ENCODE measurements around the gene OPRL1.

The OPRL1 gene

DNA sequence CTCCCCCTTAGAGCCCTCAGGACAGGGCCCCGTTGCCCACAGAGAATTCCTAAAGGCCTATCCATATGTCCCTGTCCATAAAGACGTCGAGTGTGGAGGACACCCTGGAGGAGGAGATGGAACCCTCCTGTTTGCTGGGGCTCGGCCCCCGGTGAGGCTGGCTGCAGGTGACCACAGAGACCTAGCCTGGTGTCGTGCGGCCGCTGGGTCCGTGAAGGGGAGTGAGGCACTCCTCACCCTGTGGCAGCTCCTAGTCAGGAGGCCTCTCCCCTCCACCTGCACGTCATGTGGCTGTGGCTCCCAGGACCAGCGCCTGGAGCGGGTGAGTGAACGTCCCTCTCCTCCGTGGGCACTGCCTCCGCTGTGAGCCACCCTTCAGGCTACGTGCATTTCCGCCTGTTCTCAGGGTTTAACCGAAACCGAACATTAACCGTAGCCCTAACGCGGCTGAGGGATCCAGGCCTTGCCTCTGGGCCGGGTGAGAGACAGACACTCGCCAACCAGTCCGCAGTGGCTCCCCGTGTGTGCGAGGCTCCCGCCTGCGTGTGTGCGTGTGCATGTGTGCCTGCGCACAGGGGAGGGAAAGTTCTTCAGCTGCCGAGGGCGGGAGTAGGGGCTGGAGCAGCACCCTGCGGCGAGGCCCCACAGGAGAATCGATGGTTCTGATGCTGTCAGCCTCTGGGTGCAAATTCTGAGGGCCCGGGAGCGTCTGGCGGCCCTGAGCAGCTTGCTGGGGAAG is 22.8 kb upstream of the OPRL1 start:
- DNase-seq: no peak

DNA sequence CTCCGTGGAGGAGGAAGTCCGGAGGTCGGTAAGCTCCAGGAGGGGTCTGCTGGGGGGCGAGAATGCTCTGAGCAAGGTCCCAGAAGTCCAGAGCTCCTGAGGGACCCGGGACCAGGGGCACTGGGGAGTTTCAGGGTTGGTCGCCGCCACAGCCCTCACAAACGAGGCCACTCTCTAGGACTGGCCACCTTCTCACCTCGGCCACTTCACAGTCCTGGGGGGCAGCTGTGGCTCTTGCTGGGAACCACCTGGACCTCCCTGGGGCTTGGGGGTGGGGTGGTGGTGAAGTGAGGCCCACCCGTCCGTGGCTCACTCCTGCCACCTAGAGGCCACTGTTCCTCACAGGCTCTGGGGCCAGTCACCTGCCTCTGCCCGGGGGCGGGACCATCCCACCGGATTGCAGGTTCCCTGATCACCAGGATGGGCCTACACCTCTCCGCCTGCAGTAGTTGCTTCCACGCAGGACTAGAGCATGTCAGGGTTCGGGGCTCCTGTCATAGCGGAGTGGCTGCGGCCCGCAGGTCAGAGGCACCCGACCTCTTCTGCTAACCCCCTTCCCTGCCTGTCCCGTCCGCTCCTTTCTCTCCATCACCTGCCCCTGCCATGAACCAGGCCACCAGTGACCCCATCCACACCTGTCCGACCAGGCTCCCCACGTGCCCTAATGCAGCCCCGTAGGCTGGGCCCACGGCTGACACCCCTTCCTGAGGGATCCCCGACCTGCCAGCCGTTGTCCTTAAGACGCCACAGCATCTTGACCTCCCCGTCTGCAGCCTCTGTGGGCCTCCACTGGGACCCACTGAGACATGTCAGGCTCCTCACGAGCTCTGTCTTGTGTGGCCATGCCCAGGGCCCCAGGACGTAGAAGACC is 22.0 kb upstream of the OPRL1 start:
- DNase-seq: peak in 1 of 2 donors; percentile 71

DNA sequence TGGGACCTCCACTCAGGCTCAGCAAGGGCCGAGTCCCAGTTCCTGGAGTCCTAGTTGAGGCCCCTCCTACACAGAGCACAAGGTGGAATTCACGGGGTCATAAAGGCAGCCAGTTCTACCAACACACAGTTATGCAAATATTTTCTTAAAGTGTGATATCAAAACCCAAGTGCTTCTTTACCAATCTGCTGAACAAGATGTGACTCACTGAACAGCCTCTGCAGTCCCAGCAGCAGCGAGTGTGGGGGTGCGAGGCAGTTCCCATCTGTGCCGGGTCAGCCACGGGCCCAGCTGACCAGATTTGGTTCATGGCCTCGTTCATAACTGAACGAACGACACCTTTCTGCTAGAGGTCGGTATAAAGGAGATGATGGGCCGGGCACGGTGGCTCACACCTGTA is 21.3 kb upstream of the OPRL1 start:
- DNase-seq: peak in 1 of 2 donors; percentile 49

DNA sequence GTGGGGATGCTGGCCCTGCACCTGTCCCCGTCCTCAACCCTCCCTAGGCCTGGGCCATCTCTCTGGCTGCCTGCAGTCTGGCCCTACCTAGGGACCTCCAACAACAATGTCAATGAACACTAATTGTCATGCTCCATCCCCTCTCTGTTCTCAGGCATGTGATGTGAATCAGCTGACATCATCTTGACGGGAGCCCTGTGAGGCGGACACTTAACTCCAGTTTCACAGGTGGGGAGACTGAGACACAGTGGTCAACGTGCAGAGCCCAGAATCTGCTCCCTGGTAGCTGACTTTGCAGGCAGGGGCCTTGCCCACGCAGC is 17.6 kb upstream of the OPRL1 start:
- DNase-seq: no peak

DNA sequence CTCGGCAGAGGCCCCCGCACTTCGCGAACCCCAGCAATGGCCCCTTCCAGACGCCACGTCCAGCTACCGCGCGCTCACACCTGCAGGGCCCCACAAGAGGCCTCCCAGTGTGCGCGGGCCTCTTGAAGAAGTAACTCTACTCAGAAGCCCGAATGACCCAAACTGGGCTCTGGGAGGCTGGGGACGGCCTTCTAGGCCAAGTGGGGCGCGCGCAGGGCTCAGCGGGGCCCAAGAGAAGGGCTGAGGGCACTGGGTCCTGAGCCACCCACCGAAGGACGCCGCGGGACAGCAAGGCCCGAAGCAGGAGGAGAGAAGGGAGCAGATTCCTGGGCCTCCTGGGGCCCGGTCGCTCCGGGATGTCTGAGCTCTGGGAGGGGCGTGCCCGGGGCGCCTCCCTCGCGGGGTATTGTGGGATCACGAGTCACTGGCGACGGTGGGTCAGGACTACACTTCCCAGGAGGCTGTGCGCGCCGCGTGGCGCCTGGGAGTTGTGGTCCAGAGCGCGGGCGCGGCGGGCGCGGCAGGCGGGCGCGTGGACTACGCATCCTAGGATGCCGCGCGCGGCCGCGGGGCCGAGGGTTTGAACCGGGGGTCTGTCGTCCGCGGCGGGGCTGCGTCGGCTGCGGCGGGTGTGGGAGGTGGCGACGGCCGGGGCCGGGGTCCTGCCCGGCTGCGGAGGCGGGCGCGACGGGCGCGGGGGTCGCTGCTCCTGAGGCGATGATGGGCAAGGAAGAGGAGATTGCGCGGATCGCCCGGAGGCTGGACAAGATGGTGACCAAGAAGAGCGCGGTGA is 17.1 kb upstream of the OPRL1 start, which contains the start of gene TCEA2:
Gene TCEA2 (plus strand): TSS at position 603 of the 793 bp plus-strand sequence. CDS start 115 bp downstream, at position 718.
- DNase-seq: peak; percentile 90 to 94

DNA sequence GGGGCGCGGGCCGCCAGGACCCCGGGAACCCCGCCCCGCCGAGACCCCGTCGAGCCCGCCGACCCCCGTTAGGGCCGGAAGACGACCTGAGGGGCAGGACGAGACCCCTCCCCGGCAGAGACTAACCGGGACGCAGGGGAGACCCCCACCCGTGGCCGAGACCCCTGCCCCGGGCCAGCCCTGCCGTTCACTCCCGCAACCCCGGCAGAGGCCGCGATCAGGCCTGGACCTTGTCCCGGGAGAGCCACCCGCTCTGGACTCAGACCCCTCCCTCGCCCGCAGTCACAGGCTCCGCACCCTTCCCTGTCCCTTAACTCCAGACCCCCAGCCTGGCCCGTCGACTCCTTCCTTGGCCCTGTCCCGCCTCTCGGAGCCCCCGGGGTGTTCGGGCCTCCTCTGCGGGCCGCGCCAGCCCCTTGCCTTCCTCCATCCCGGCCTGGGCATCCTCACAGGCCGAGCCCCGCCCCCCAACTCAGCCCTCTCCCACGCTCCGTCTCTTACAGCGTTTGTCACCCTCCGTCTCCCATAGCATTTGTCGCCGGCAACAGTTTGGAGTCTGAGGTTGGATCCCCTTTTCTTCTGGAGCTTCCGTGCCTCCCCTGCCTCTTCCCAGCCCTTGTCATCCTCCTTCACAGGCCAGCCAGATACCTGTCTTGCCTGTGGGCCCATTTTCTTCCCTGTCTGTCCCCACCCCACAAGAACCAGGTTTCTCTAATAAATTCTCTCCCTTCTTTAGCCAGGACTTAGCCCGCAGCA is 16.3 kb upstream of the OPRL1 start:
- peak; percentile 46 to 48 for DNase-seq

DNA sequence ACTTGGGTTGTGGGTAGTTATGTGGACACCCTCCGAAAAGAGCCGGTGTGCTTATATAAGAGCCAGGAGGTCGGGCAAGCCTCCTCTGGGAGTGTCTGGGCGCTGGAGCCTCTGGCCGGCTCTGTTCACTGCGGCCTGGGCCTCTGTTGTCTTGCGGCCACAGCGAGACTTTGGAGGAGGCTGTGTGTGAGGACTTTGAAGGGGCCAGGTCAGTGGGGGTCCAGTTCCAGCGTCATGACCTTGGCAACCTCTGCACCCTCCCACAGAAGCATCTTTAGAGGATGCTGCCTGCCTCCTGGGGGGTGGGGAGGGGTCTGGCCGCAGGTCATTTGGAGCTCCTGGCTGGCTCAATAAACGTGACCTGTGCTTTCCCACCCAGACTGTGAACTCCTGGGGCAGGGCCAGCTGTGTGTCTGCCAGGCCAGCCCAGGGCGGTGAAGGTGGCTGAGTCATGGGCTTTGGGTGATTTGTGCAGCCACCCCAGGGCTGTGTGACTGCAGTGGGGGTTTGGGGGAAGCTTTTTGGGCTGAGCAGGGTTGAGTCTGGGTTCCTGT is 15.7 kb upstream of the OPRL1 start:
- no peak for DNase-seq

DNA sequence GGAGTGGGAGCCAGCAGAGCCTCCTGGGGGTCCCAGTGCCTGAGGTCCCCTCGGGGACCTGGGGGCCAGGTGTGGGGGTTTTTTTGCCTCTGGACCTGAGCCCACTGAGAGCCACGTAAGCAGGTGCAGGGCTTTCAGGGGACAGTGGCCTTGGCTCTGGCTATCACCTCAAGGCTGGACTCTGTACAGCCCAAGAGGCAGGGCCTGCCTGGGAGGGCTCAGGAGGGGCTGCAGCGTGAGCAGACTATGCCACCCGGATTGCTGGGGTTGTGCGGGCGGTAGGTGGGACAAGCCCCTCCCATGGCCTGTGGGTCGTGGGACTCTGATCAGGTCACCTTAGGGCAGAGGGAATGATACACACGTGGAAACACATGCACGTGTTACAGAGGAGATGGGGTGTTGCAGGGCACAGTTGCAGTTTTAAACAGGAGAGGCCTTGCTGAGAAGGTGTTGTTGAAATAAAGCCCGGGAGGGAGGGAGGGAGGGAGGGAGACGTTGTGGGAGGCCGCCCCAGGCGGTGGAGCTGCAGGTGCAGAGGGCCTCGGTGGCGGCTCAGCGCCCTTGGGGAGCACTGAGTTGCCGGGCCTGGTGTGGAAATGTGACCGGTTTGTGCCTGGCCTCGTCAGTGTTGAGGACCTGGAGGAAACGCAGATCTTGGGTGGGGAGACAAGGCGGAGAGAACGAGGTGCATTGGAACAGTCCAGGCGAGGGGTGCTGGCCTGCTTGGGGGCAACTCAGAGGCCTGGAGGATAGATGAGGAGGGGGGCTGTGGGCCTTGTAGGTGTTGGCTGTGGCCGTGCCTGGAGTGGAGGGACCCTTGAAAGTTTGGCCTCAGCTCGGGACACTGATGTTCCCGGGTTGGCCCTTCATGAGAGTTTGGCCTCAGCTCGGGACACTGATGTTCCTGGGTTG is 14.6 kb upstream of the OPRL1 start:
- no peak for DNase-seq

DNA sequence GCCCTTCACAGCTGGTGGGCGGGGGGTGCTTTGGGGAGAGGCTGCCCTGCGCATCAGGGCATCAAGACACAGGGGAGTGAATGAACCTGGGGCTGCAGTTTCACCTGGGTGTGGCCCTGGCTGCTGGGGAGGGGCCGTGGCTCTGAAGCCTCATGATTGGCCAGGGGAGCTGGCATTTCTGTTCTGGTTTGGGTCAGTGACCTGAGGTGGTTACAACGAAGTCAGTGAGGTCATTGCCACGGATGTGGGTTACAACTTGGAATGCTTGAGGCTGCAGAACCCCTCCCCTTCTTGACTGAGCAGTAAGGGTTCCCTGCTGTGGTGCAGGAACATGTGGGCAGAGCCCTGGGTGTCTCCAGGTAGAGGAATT is 13.9 kb upstream of the OPRL1 start:
- DNase-seq: no peak

DNA sequence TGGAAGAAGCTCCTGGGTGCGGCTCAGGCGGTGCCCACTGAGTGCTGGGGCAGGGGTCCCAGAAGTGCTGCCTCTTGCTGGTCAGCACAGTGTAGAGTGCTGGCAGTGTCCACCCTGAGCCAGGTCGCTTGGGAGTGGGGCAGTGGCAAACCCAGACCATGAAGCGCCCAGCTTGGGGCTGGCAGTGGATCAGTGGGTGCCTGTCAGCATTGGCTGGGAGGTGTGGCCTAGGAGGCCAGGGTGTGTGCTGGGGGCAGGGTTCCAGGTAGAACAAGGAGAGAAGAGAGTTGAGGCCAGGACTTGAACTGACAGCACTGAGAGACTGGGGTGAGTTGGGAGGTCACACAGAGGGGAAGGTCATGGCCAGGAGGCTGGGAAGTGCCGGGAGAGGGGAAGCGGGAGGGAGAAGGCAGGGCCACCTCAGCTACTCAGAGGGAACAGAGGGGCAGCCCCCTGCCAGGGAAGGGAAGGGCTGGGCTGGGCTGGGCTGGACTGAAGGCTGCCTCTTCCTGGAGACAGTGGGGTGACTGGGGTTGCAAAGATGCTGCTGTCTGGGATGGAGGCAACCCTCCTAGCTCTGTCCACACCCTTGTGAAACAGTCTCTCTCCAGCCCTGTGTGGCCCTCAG is 12.8 kb upstream of the OPRL1 start:
- no peak for DNase-seq

DNA sequence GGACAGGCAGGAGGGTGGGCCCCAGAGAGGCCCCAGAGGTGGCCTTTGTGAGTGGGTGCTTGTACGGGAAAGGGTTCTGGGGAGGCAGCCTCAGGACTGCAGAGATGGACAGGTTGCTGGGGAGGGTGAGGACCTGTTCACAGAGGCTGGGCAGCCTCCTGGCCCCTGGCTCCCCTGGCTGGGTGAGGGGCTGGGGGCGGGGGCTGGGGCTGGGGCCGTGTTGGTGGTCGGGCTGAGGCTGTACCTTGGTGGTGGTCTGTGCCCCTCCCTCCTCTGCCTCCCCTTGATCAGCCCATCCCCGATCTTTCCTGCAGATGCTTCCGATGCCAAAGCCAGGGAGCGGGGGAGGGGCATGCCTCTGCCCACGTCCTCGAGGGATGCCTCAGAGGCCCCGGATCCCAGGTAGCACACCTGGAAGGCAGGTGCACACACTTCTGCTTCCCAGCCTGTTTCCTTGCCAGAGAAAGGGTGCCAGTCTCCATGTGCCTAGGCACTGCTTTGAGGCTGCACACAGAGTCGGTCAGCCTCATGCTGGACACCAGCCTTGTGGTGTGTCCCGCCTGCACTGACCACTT is 12.1 kb upstream of the OPRL1 start:
- no peak for DNase-seq

DNA sequence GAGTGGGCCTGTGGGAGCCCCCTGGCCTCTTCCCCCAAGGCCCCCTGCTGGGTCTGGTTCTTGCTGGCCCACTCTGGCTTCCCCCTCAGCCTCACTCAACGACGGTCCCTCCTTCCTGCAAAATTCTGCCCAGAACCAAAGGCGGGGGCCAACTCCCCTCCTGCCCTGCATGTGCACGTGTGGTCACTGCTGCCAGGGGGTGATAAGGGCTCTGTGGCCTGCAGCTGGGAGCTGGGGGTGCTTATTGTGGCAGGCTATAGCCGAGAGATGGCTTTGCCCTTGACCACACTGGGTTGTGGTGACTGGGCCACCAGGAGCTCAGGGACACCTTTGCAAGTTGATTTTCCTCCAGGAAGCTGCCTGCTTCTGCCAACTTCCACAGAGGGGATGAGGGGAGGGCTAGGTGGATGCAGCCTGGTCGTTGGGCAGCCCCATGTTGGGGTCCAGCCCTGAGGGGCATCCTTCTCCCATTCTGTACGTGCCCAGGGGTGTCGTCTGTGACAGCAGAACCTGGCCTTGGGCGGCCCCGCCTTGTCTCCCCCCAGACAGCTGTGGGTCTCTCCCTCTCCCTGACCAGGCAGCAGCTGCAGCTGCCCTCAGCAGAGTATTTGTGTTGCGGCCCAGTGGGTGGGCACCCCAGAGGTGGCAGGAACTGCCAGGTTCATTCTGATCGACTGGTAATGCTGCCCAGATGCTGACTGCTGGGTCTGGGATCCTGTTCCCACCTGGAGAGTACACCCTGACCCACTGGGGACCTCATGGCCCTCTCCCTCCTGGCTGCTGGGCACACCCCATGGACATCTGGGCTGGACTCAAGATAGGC is 11.3 kb upstream of the OPRL1 start:
- no peak for DNase-seq

DNA sequence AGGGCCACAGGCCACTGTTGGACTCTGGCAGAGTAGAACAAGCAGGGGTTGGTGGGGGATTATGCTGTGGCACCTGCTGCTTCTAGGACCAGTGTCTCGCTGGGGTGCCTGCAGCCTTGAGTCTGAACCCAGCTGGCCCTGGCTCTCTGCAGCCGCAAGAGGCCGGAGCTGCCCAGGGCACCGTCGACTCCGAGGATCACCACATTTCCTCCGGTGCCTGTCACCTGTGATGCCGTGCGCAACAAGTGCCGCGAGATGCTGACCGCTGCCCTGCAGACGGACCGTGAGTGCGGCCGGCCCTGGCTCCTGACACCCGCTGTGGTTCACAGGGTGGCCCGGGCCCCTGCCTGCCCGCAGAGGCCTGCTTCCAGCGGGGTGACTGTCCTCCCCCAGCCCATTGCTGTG is 10.7 kb upstream of the OPRL1 start:
- DNase-seq: no peak

DNA sequence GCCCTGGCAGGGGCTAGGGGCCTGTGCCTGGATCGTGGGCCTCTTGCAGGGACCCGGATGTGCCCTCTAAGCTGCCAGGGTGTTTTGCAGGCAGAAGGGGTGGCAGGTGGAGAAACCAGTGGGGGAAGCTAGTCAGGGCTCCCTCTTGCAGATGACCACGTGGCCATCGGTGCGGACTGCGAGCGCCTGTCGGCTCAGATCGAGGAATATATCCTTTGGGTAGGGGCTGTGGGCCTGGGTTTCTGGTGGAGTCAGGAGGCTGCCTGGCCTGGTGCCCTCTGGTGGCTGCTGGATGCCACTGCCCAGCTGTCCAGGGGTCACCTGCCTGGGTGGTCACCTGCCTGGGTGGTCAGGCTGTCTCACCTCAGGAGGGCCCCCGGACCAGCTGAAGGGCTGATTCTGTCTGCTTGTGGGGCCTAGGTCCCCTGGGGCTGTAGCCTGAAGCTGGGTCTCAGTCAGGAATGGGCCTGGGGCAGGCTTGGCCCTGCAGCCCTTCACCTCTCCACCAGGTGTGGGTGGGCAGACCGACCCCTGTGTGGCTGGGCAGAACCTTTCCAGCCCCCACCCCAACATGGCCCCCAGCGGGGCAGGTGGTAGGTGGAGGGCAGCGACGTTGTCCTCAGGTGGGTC is 10.2 kb upstream of the OPRL1 start:
- DNase-seq: no peak

DNA sequence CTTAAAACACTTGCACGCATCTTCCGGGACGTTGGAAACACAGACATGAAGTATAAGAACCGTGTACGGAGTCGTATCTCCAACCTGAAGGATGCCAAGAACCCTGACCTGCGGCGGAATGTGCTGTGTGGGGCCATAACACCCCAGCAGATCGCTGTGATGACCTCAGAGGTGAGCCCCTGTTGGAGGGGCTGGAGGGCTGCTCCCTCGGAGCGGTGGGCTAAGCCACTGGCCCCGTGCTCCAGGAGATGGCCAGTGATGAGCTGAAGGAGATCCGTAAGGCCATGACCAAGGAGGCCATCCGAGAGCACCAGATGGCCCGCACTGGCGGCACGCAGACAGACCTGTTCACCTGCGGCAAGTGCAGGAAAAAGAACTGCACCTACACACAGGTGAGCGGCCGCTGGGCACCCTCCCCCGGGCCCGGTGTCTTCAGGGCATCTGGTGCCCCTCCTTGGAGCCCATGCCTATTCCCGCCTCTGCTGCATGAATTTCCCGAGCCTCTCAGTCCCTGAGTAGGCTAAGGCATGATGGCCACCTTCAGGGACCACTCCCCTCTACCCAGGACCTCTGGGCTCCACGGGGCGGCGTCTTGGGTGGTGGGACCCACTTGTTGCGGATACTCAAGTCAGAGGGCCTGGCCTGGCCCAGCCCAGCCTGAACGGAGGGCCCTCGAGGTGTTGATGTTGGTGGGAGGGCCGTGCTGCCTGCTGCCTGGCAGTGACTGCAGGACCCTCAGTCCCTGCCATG is 9.5 kb upstream of the OPRL1 start:
- DNase-seq: no peak

DNA sequence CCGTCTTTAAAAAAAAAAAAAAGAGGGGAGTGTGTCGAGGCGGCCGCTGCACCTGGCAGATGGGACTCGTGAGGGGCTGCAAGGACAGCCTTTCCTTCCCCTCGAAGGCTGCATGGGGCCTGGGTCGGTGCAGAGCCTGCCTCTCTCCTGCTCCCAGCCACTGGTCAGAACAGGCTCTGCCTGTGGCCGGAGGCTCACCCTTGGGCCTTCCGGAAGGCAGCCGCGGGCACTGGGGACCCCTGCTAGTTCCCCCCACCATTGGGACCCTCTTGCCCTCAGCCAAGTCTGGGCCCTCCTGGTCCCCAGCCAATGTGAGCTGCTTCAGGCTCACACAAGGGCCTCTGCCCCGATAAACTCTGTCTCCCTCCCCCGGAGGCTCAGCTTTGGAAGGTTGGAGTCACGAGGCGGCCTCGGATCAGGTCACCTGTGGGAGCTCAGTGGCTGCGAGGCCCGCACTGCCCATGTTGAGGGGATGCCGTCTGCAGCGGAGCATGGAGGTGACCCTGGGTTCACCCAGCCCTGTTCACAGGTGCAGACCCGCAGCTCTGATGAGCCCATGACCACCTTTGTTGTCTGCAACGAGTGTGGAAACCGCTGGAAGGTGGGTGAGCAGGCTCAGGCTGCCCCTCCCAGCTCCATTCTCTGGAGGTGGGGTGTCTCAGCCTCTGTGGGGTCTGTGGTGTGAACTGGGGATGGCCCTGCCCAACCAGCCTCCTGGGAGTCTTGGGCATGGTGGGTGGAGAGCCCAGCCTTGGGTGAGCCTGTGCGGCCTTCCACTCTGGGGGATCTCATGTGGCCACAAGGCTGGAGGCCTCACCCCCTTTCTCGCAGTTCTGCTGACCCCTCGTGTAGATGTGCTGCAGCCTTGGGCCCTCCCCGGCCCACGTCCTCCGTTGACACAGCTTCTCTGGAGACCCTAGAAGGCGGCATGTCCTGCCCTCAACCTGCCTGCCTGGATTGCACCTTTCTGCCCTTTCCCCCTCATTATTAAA is 8.2 kb upstream of the OPRL1 start:
- DNase-seq: no peak

DNA sequence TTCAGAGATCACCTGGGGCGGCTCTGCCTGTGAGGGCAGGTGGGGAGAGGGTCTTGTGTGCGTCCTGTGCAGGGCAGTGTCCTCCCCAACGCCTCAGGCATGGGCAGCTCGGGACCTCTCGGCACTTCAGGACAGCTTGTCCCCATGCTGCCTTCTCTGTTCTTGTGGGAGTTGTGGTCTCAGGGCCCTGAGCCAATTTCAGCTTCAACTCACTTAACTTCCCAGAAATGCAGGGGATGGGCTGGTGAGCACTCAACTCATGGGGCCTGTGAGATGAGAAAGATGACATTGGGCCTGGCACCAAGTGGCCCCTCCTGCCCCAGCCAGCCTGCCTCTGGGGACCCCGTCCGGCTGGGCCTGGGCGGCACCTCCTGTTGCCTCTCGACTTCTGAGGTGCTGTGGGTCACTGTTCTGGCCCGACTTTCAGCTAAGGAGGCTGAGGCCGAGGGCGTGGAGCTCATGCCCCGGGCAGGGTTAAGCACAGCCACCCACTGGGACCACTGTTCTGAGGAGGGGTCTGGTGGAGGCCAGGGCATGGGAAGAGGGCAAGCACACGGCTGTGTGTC is 7.3 kb upstream of the OPRL1 start:
- DNase-seq: no peak

All from inflammatory macrophage treated with lipopolysaccharide for 1 hour (primary cell).